HepG2 (cell line): ENCODE data around the gene RAP1A. TPM values are rescaled to one million over a fixed set of nuclear protein-coding genes. Genes with fewer than 3 reads are reported as not detected.

Source experiments
- GTF2F1 ChIP-seq: fragments of 150-350 bp; IDR thresholded peaks from 2 replicates; pipeline ENCODE4 v1.6.1; 2014; ENCODE audit warnings: low read length
- JUND ChIP-seq: sonication (generic); formaldehyde crosslinking; IDR thresholded peaks from 2 replicates; pipeline ENCODE4 v1.8.0; 2022; ENCODE audit warnings: mild to moderate bottlenecking, missing genetic modification reagents
- MLXIP ChIP-seq: sonication (generic); formaldehyde crosslinking; IDR thresholded peaks from 2 replicates; pipeline ENCODE4 v1.9.0; 2021; ENCODE audit warnings: missing genetic modification reagents, borderline replicate concordance
- MTA3 ChIP-seq: sonication (generic); formaldehyde crosslinking; IDR thresholded peaks from 2 replicates; pipeline ENCODE4 v1.4.0; 2020; ENCODE audit warnings: missing genetic modification reagents
- NR2F2 ChIP-seq: IDR thresholded peaks from 2 replicates; pipeline ENCODE4 v1.6.1; 2012; ENCODE audit warnings: low read depth, inconsistent platforms, borderline replicate concordance
- SATB2 ChIP-seq: sonication (generic); formaldehyde crosslinking; IDR thresholded peaks from 2 replicates; pipeline ENCODE4 v1.5.0; 2020; ENCODE audit warnings: missing genetic modification reagents
- TP53 ChIP-seq: sonication (generic); formaldehyde crosslinking; conservative IDR thresholded peaks from 2 replicates; pipeline ENCODE4 v1.4.0; 2020; ENCODE audit warnings: missing genetic modification reagents
- TSC22D2 ChIP-seq: sonication (generic); formaldehyde crosslinking; IDR thresholded peaks from 2 replicates; pipeline ENCODE4 v1.5.1; 2020; ENCODE audit warnings: missing genetic modification reagents, mild to moderate bottlenecking, borderline replicate concordance
- ZBTB49 ChIP-seq: sonication (generic); formaldehyde crosslinking; IDR thresholded peaks from 2 replicates; pipeline ENCODE4 v1.4.0; 2020; ENCODE audit warnings: missing genetic modification reagents, borderline replicate concordance
- ZNF207 ChIP-seq: fragments of 450-650 bp; IDR thresholded peaks from 2 replicates; pipeline ENCODE4 v1.6.1; 2016; ENCODE audit warnings: antibody characterized with exemption, borderline replicate concordance
- ZNF430 ChIP-seq: sonication (generic); formaldehyde crosslinking; IDR thresholded peaks from 2 replicates; pipeline ENCODE4 v1.9.0; 2021; ENCODE audit warnings: mild to moderate bottlenecking, missing genetic modification reagents
- ZNF7 ChIP-seq: IDR thresholded peaks from 2 replicates; pipeline ENCODE4 v1.6.1; 2016; ENCODE audit warnings: missing biosample characterization, missing genetic modification reagents
- ZNF839 ChIP-seq: sonication (generic); formaldehyde crosslinking; IDR thresholded peaks from 2 replicates; pipeline ENCODE4 v1.4.0; 2020; ENCODE audit warnings: missing genetic modification reagents, mild to moderate bottlenecking, borderline replicate concordance
- ZSCAN21 ChIP-seq: sonication (generic); formaldehyde crosslinking; IDR thresholded peaks from 2 replicates; pipeline ENCODE4 v1.8.0; 2022; ENCODE audit warnings: mild to moderate bottlenecking, missing genetic modification reagents, moderate library complexity, borderline replicate concordance
- polyA plus RNA-seq, 8 experiments: library from polyadenylated mRNA; depleted of rRNA in 3 of 8; stranded (reverse) in 7 of 8; unstranded in 1 of 8; fragments of >200 nt; fragmentation: Illumina TruSeq in 4 of 8; extraction: Trizol in 4 of 8; gene quantifications; 2 replicates each; pipeline versions ENCODE4 v1.2.1 to v1.2.3, GENCODE V29; 2011 to 2016; ENCODE audit warnings: low read depth in 4 of 8, missing spikeins in 1 of 8, mixed read lengths in 1 of 8; ENCODE audit not compliant: insufficient read depth in 1 of 8
- total RNA-seq, 5 experiments: library from RNA; depleted of rRNA; stranded (reverse); fragments of >200 nt; fragmentation: Illumina TruSeq; extraction: Trizol; gene quantifications; 2 replicates each; pipeline ENCODE4 v1.2.3, GENCODE V29; 2016; ENCODE audit warnings: low read depth in 1 of 5
- TF ChIP-seq, protein P1 (sequence below): sonication (generic); formaldehyde crosslinking; IDR thresholded peaks from 2 replicates; pipeline ENCODE4 v1.8.0; 2022; ENCODE audit warnings: mild to moderate bottlenecking, missing genetic modification reagents
- TF ChIP-seq, protein P2 (sequence below): sonication (generic); formaldehyde crosslinking; IDR thresholded peaks from 2 replicates; pipeline ENCODE4 v1.8.0; 2022; ENCODE audit warnings: mild to moderate bottlenecking, missing genetic modification reagents, moderate library complexity
- TF ChIP-seq, protein P3 (sequence below): sonication (generic); formaldehyde crosslinking; conservative IDR thresholded peaks from 2 replicates; pipeline ENCODE4 v1.8.0; 2022; ENCODE audit warnings: mild to moderate bottlenecking, moderate library complexity, missing genetic modification reagents
- TF ChIP-seq, protein P4 (sequence below): sonication (generic); formaldehyde crosslinking; IDR thresholded peaks from 2 replicates; pipeline ENCODE4 v1.4.0; 2020; ENCODE audit warnings: missing genetic modification reagents, low read depth, mild to moderate bottlenecking, borderline replicate concordance

The RAP1A gene
- total and polyA plus RNA-seq, 2 of the 13 experiments (the other 11 are each of a cell fraction or from before 2014, with no cell fraction given) = 19.0 to 20.7 TPM

DNA sequence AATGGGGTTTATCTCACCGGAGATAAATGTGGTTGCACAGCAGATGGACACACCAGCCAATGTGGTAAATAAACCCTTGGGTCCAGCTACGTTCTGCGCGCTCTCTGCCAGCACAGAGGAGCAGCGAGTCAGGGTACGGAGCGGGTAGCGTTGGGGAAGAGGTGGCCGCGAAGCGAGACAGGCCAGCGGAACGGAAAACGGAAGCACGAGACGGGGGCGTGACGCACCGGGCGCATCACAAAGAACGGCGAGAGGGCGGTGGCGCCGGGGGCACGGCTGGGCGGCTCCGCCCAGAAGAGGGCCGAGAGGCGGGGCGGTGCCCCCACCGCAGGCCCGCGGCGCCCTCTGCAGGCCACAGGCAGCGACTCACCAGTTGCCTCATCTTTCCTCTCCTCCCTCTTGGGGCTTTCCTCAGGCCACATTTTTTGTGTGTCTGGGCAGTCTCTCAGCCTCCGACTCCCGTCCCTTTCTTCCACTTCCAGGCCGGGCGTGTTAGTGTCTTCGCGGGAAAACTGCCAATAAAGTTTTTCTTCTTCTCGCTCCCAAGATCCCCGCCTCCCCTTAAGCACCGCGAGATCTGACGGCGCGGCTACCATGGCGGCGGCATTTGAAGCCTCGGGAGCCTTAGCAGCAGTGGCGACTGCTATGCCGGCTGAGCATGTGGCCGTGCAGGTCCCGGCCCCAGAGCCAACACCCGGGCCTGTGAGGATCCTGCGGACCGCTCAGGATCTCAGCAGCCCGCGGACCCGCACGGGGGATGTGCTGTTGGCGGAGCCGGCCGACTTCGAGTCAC lies 135.9 kb downstream of the RAP1A start, which contains the start of gene DDX20 (continued):
- TF ChIP-seq ZBTB49 = no peak
- TF ChIP-seq, protein P1, sequence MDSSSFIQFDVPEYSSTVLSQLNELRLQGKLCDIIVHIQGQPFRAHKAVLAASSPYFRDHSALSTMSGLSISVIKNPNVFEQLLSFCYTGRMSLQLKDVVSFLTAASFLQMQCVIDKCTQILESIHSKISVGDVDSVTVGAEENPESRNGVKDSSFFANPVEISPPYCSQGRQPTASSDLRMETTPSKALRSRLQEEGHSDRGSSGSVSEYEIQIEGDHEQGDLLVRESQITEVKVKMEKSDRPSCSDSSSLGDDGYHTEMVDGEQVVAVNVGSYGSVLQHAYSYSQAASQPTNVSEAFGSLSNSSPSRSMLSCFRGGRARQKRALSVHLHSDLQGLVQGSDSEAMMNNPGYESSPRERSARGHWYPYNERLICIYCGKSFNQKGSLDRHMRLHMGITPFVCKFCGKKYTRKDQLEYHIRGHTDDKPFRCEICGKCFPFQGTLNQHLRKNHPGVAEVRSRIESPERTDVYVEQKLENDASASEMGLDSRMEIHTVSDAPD = no peak
- no peak for TF ChIP-seq MTA3 (CRISPR knock-in tag)
- TF ChIP-seq, protein P2, sequence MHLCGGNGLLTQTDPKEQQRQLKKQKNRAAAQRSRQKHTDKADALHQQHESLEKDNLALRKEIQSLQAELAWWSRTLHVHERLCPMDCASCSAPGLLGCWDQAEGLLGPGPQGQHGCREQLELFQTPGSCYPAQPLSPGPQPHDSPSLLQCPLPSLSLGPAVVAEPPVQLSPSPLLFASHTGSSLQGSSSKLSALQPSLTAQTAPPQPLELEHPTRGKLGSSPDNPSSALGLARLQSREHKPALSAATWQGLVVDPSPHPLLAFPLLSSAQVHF = 0 out of 2 replicates have a peak, but pooled peaks have one; percentile 43
- TF ChIP-seq TSC22D2 (CRISPR knock-in tag) = no peak
- TF ChIP-seq, protein P3, sequence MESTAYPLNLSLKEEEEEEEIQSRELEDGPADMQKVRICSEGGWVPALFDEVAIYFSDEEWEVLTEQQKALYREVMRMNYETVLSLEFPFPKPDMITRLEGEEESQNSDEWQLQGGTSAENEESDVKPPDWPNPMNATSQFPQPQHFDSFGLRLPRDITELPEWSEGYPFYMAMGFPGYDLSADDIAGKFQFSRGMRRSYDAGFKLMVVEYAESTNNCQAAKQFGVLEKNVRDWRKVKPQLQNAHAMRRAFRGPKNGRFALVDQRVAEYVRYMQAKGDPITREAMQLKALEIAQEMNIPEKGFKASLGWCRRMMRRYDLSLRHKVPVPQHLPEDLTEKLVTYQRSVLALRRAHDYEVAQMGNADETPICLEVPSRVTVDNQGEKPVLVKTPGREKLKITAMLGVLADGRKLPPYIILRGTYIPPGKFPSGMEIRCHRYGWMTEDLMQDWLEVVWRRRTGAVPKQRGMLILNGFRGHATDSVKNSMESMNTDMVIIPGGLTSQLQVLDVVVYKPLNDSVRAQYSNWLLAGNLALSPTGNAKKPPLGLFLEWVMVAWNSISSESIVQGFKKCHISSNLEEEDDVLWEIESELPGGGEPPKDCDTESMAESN (CRISPR knock-in tag) = peak; percentile 64; the same call in 1 of the 2 replicates
- peak; percentile 83 for TF ChIP-seq ZSCAN21 (CRISPR knock-in tag)
- 0 out of 2 replicates have a peak, but pooled peaks have one; percentile 35 for TF ChIP-seq ZNF839 (CRISPR knock-in tag)
- TF ChIP-seq ZNF430 = peak; percentile 47; the same call in 1 of the 2 replicates
- peak; percentile 88; the same call in 1 of the 2 replicates for TF ChIP-seq MLXIP
- no peak for TF ChIP-seq NR2F2
- 0 out of 2 replicates have a peak, but pooled peaks have one; percentile 59 for TF ChIP-seq SATB2
- TF ChIP-seq ZNF207 = no peak
- TF ChIP-seq GTF2F1 = peak; percentile 81
- no peak for TF ChIP-seq TP53
- TF ChIP-seq ZNF7 = peak; percentile 35; the same call in 1 of the 2 replicates
- peak; percentile 68; the same call in 1 of the 2 replicates for TF ChIP-seq JUND (CRISPR knock-in tag)
- TF ChIP-seq, protein P4, sequence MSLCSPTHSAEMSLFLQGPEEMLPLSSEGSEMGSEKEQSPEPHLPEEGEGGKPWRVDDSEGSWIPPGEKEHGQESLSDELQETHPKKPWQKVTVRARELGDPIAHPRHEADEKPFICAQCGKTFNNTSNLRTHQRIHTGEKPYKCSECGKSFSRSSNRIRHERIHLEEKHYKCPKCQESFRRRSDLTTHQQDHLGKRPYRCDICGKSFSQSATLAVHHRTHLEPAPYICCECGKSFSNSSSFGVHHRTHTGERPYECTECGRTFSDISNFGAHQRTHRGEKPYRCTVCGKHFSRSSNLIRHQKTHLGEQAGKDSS (CRISPR knock-in tag) = peak; percentile 66; the same call in 1 of the 2 replicates
